K562 (cell line): ENCODE results near the gene ATP6V0A1. TPM values are rescaled to one million over a fixed set of nuclear protein-coding genes. Genes with fewer than 3 reads are reported as not detected.

Experiments
- ATAC-seq: fragments of 200-7000 bp; cut with Tn5 transposase; 3 replicates; pipeline ENCODE4 v1.9.1; 2020; ENCODE audit warnings: moderate library complexity
- BruUV-seq: library from RNA; stranded (reverse); fragments of 400-500 nt; replicated peaks from 2 replicates; lab custom pipeline; 2021; lab: Mats Ljungman, UMichigan
- CTCF ChIA-PET: fragments of 300-600 bp; formaldehyde crosslinking; extraction: SDS; loops from one replicate; lab custom pipeline; 2021; ENCODE audit warnings: low intra/inter-chr PET ratio; lab: Yijun Ruan, JAX
- POLR2A ChIA-PET: fragments of 300-600, 350-650 bp; sonication (Branson Sonifier 250); formaldehyde crosslinking; extraction: SDS; loops from one replicate; lab custom pipeline; 2021; ENCODE audit warnings: antibody characterized with exemption, inconsistent platforms; lab: Yijun Ruan, JAX
- DNase-seq, 4 experiments: peaks; one replicate each; pipeline versions ENCODE4 v3.0.0 to v3.0.0-alpha.2; 2011 to 2018; ENCODE audit warnings: low spot score in 3 of 4, mixed read lengths in 3 of 4; ENCODE audit errors: extremely low read depth in 1 of 4
- FAIRE-seq: peaks from 2 replicates; lab custom pipeline; 2011; peaks lifted over from hg19 to GRCh38; lab: Jason Lieb, UNC
- H2AFZ ChIP-seq: 2 replicates; pipeline ENCODE4 v1.6.0; 2011; ENCODE audit warnings: low read depth, low read length, control low read depth, inconsistent platforms
- H3K27ac ChIP-seq: fragments of 200-600 bp; 3 replicates; pipeline ENCODE4 v1.8.0; 2011; ENCODE audit warnings: low read depth, mild to moderate bottlenecking, control low read depth, inconsistent platforms, low read length, moderate library complexity, mixed read lengths; ENCODE audit errors: extremely low read depth
- H3K27me3 ChIP-seq, 2 experiments: fragments of 300-600 bp in 1 of 2; 2 replicates in 1 of 2; 3 replicates in 1 of 2; pipeline versions ENCODE4 v1.6.0 to v1.8.0; 2011; ENCODE audit warnings: inconsistent platforms in 2 of 2, low read length in 2 of 2, mild to moderate bottlenecking in 1 of 2, mixed read lengths in 1 of 2, moderate library complexity in 1 of 2; ENCODE audit not compliant: control insufficient read depth in 2 of 2, insufficient read depth in 2 of 2
- H3K36me3 ChIP-seq: fragments of 300-600 bp; 3 replicates; pipeline ENCODE4 v1.8.0; 2011; ENCODE audit warnings: mild to moderate bottlenecking, low read length, inconsistent platforms; ENCODE audit not compliant: control insufficient read depth, insufficient read depth
- H3K4me1 ChIP-seq, 2 experiments: fragments of 200-600 bp in 1 of 2; replicated peaks in 1 of 2; 2 replicates in 1 of 2; 3 replicates in 1 of 2; pipeline versions ENCODE4 v1.5.1 to v1.8.0; 2011; ENCODE audit warnings: inconsistent platforms in 2 of 2, low read length in 2 of 2, mild to moderate bottlenecking in 1 of 2, mixed read lengths in 1 of 2, moderate library complexity in 1 of 2; ENCODE audit not compliant: control insufficient read depth in 2 of 2, insufficient read depth in 2 of 2
- H3K4me2 ChIP-seq: 2 replicates; pipeline ENCODE4 v1.6.1; 2011; ENCODE audit warnings: low read length, control low read depth, inconsistent platforms, mixed read lengths; ENCODE audit not compliant: insufficient read depth
- H3K4me3 ChIP-seq: fragments of 200-600 bp; sonication (generic), shearing (Covaris generic); 2 replicates; pipeline ENCODE4 v1.5.1; 2016; ENCODE audit warnings: control low read depth, inconsistent platforms
- H3K79me2 ChIP-seq: fragments of 200-600 bp; 3 replicates; pipeline ENCODE4 v1.8.0; 2011; ENCODE audit warnings: low read length, inconsistent platforms; ENCODE audit not compliant: control insufficient read depth, insufficient read depth
- H3K9ac ChIP-seq, 2 experiments: 2 replicates each; pipeline versions ENCODE4 v1.6.0 to v1.6.1; 2011; ENCODE audit warnings: low read depth in 2 of 2, low read length in 2 of 2, control low read depth in 1 of 2, inconsistent platforms in 1 of 2, mild to moderate bottlenecking in 1 of 2, mixed read lengths in 1 of 2; ENCODE audit not compliant: insufficient read depth in 1 of 2
- H3K9me1 ChIP-seq: one replicate; pipeline ENCODE4 v1.6.0; 2011; ENCODE audit warnings: inconsistent platforms, mild to moderate bottlenecking, low read length, moderate library complexity; ENCODE audit not compliant: control insufficient read depth, insufficient read depth
- H3K9me3 ChIP-seq: replicated peaks from 2 replicates; pipeline ENCODE4 v1.5.1; 2011; ENCODE audit warnings: low read depth, low read length, inconsistent platforms; ENCODE audit not compliant: control insufficient read depth, insufficient read depth
- H4K20me1 ChIP-seq: replicated peaks from 2 replicates; pipeline ENCODE4 v1.6.1; 2011; ENCODE audit warnings: low read length, inconsistent platforms, mixed read lengths; ENCODE audit not compliant: control insufficient read depth, insufficient read depth
- ATF4 ChIP-seq: fragments of 450-650 bp; formaldehyde crosslinking; IDR thresholded peaks from 2 replicates; pipeline ENCODE4 v1.4.0; 2022; ENCODE audit warnings: mild to moderate bottlenecking, moderate library complexity
- CBX5 ChIP-seq: IDR thresholded peaks from 2 replicates; pipeline ENCODE4 v1.6.1; 2014; ENCODE audit warnings: low read depth, borderline replicate concordance
- CEBPZ ChIP-seq: fragments of 150-350 bp; IDR thresholded peaks from 2 replicates; pipeline ENCODE4 v1.6.1; 2014; ENCODE audit warnings: low read depth, mild to moderate bottlenecking, low read length, borderline replicate concordance
- CHCHD3 ChIP-seq: fragments of 250-450 bp; sonication (Bioruptor Pico); IDR thresholded peaks from 2 replicates; pipeline ENCODE4 v2.1.2; 2022; ENCODE audit warnings: mild to moderate bottlenecking
- DLX4 ChIP-seq: fragments of 250-450 bp; sonication (Bioruptor Pico); IDR thresholded peaks from 2 replicates; pipeline ENCODE4 v1.6.1; 2021; ENCODE audit warnings: mild to moderate bottlenecking
- FOXK1 ChIP-seq: sonication (generic); formaldehyde crosslinking; IDR thresholded peaks from 2 replicates; pipeline ENCODE4 v1.8.0; 2022; ENCODE audit warnings: missing genetic modification reagents, mild to moderate bottlenecking, borderline replicate concordance
- HMG20A ChIP-seq: fragments of 450-650 bp; formaldehyde crosslinking; conservative IDR thresholded peaks from 2 replicates; pipeline ENCODE4 v1.4.0; 2020; ENCODE audit warnings: mild to moderate bottlenecking, mixed read lengths
- KLF10 ChIP-seq: fragments of 250-450 bp; sonication (Bioruptor Pico); IDR thresholded peaks from 2 replicates; pipeline ENCODE4 v1.6.1; 2021; ENCODE audit warnings: matching md5 sums
- MEF2D ChIP-seq: conservative IDR thresholded peaks from 2 replicates; pipeline ENCODE4 v1.6.1; 2016; ENCODE audit warnings: low read depth, missing genetic modification characterization, missing compliant biosample characterization
- OTX1 ChIP-seq: fragments of 450-650 bp; formaldehyde crosslinking; IDR thresholded peaks from 2 replicates; pipeline ENCODE4 v1.4.0; 2022; ENCODE audit warnings: mild to moderate bottlenecking
- PHF8 ChIP-seq: fragments of 200-600 bp; sonication (generic); IDR thresholded peaks from 2 replicates; pipeline ENCODE4 v1.6.1; 2012; ENCODE audit warnings: mixed run types, mild to moderate bottlenecking, inconsistent platforms, low read length, moderate library complexity, borderline replicate concordance
- PML ChIP-seq: IDR thresholded peaks from 2 replicates; pipeline ENCODE4 v1.6.1; 2012; ENCODE audit warnings: low read length, inconsistent platforms
- RBFOX2 ChIP-seq: fragments of 200-400 bp; formaldehyde crosslinking; IDR thresholded peaks from 2 replicates; pipeline ENCODE4 v1.6.1; 2017; ENCODE audit warnings: low read depth, mild to moderate bottlenecking, low read length, moderate library complexity
- ZNF324 ChIP-seq: fragments of 250-450 bp; sonication (Bioruptor Pico); IDR thresholded peaks from 2 replicates; pipeline ENCODE4 v1.4.0; 2020; ENCODE audit warnings: mild to moderate bottlenecking
- ZNF766 ChIP-seq: fragments of 200-800 bp; sonication (Bioruptor generic); conservative IDR thresholded peaks from 2 replicates; pipeline ENCODE4 v1.6.1; 2016; ENCODE audit warnings: missing genetic modification characterization, missing compliant biosample characterization
- WGBS: fragments of 100-300 bp; shearing (Covaris generic); methylation state at CpG from one replicate; pipeline ENCODE4 v1.1.6; 2016; ENCODE audit warnings: low coverage, mixed read lengths; ENCODE audit not compliant: insufficient coverage; ENCODE audit errors: missing lambda C conversion rate; 5-methylcytosine and 5-hydroxymethylcytosine counted together
- in situ Hi-C: fragments of 300-500 bp; cut with MboI; formaldehyde crosslinking; loops from 4 replicates; pipeline ENCODE4 v1.15.0; 2018; ENCODE audit warnings: inconsistent platforms, mixed read lengths
- intact Hi-C: fragments of 100-400 bp; cut with micrococcal nuclease; formaldehyde crosslinking; loops from 2 replicates; pipeline ENCODE4 v1.14.2; 2022
- polyA plus RNA-seq, 8 experiments: library from polyadenylated mRNA; depleted of rRNA in 4 of 8; stranded (reverse) in 5 of 8; unstranded in 3 of 8; fragments of >200 nt; fragmentation: Nextera tagmentation in 2 of 8; fragmentation: Illumina TruSeq in 1 of 8; extraction: Ambion mirVana in 2 of 8; extraction: Trizol in 1 of 8; gene quantifications; 2 replicates each; pipeline versions ENCODE4 v1.2.1 to v1.2.3, GENCODE V29; 2011 to 2014; ENCODE audit warnings: inconsistent platforms in 1 of 8, missing spikeins in 1 of 8
- total RNA-seq, 7 experiments: library from RNA; depleted of rRNA in 6 of 7; stranded (reverse); fragments of >200 nt in 6 of 7; fragmentation: Illumina TruSeq in 2 of 7; extraction: Trizol in 2 of 7; gene quantifications; 2 replicates each; pipeline versions ENCODE4 v1.2.1 to v1.2.3, GENCODE V29; 2011 to 2021; ENCODE audit warnings: low replicate concordance in 1 of 7

ATP6V0A1 gene
- total and polyA plus RNA-seq, 9 of the 15 experiments (the other 6 are each of a cell fraction or from before 2014, with no cell fraction given) = 11.8 to 158 (median 75.5) TPM

- TF ChIP-seq CBX5 (no peak), DLX4 (CRISPR knock-in tag) (no peak), ZNF324 (CRISPR knock-in tag) (no peak), KLF10 (no peak), ZNF766 (CRISPR knock-in tag) (no peak), HMG20A (CRISPR knock-in tag) (no peak), RBFOX2 (no peak), OTX1 (CRISPR knock-in tag) (no peak), CHCHD3 (CRISPR knock-in tag) (no peak), FOXK1 (CRISPR knock-in tag) (no peak)
These were observed 49.0 kb downstream of the ATP6V0A1 start (continued) for GRCh38 chr17:42507671-42508070.

GRCh38 chr17:42508426-42509165 lies 49.9 kb downstream of the ATP6V0A1 start:
- Histone ChIP-seq H3K9ac (no peak overlapping the region), H3K4me1 (no peaks in the 10 kb centered on the region), H3K4me3 (no peak overlapping the region), H2AFZ (no peak overlapping the region), H3K36me3 (peaks cover 91% of the 10 kb centered on the region), H3K9me3 (no peaks in the 10 kb centered on the region), H3K27ac (no peak overlapping the region), H3K4me2 (no peak overlapping the region), H3K79me2 (no peaks in the 10 kb centered on the region), H3K9me1 (no peaks in the 10 kb centered on the region), H3K27me3 (no peaks in the 10 kb centered on the region), H4K20me1 (no peaks in the 10 kb centered on the region; the same call in 1 of the 2 replicates)
- intact Hi-C loops (no loop called here), in situ Hi-C loops (no loop called here)
- ATAC-seq = no peak
- WGBS = 91% methylated on average over 12 of the region's 12 CpGs
- CTCF ChIA-PET = no interaction called here
- POLR2A ChIA-PET = interaction anchor here (1.1 to 1.6 kb wide), 2 partner anchors 10 to 14 kb away, joined by 3 to 5 read pairs; no protein-coding TSS in a partner anchor
- no TSS peak for BruUV-seq
- DNase-seq = no peak
- FAIRE-seq = no peak
- TF ChIP-seq PHF8 (no peak), CEBPZ (no peak), ATF4 (no peak), MEF2D (tag) (no peak), PML (no peak)
